Thyroid gland (tissue), 4 donors: ENCODE measurements around the gene EFCAB8.

ENCODE experiments used
- CTCF ChIP-seq, 6 experiments: fragments of 200-600 bp in 3 of 6; fragments of 450-650 bp in 3 of 6; sonication (generic) in 3 of 6; IDR thresholded peaks; one replicate each; pipeline ENCODE4 v1.5.1; 2016 to 2019; ENCODE audit warnings: antibody characterized with exemption in 6 of 6, mild to moderate bottlenecking in 2 of 6, inconsistent platforms in 1 of 6, moderate library complexity in 1 of 6
- POLR2A ChIP-seq, 2 donors: fragments of 450-650 bp; IDR thresholded peaks; one replicate each; pipeline ENCODE4 v1.6.1; 2017; ENCODE audit warnings: antibody characterized with exemption in 2 of 2, mild to moderate bottlenecking in 2 of 2, moderate library complexity in 1 of 2

GRCh38 chr20:32999603-33000250 is 141.0 kb downstream of the EFCAB8 start:
- no peak for TF ChIP-seq POLR2A (IDR thresholded peaks at IDR 0.05)
- TF ChIP-seq CTCF (IDR thresholded peaks at IDR 0.05): no peak
